IMR-90 (cell line): ENCODE measurements around the gene ZNF366. TPM values are rescaled to one million over a fixed set of nuclear protein-coding genes. Genes with fewer than 3 reads are reported as not detected.

Experiments
- ATAC-seq: fragments of 200-7000 bp; cut with Tn5 transposase; 2 replicates; pipeline ENCODE4 v1.9.1; 2020; ENCODE audit warnings: low read depth, mild to moderate bottlenecking, moderate library complexity
- BruUV-seq: library from RNA; stranded (reverse); fragments of 400-500 nt; replicated peaks from 2 replicates; lab custom pipeline; 2021; lab: Mats Ljungman, UMichigan
- CTCF ChIA-PET: fragments of 300-600 bp; formaldehyde crosslinking; extraction: SDS; loops from one replicate; lab custom pipeline; 2021; ENCODE audit warnings: antibody characterized with exemption; lab: Yijun Ruan, JAX
- POLR2A ChIA-PET: fragments of 300-600 bp; sonication (Branson Sonifier 250); formaldehyde crosslinking; loops from one replicate; lab custom pipeline; 2022; ENCODE audit warnings: antibody characterized with exemption; ENCODE audit not compliant: unreplicated experiment; lab: Charles Lee
- DNase-seq: peaks from one replicate; pipeline ENCODE4 v3.0.0; 2013
- H2AFZ ChIP-seq: replicated peaks from 2 replicates; pipeline ENCODE3; 2013; ENCODE audit warnings: low read length, mild to moderate bottlenecking; ENCODE audit not compliant: poor library complexity
- H2AK5ac ChIP-seq: 2 replicates; pipeline ENCODE4 v1.6.1; 2013; ENCODE audit warnings: low read depth, low read length, inconsistent platforms
- H2AK9ac ChIP-seq: replicated peaks from 2 replicates; pipeline ENCODE3; 2013; ENCODE audit warnings: mild to moderate bottlenecking, low read depth, low read length, moderate library complexity; ENCODE audit not compliant: poor library complexity
- H2BK120ac ChIP-seq: 2 replicates; pipeline ENCODE4 v1.6.1; 2013; ENCODE audit warnings: low read depth, low read length, inconsistent platforms
- H2BK15ac ChIP-seq: 3 replicates; pipeline ENCODE4 v1.6.1; 2013; ENCODE audit warnings: low read depth, low read length, inconsistent platforms
- H2BK20ac ChIP-seq: 2 replicates; pipeline ENCODE4 v1.6.1; 2013; ENCODE audit warnings: low read depth, mild to moderate bottlenecking, inconsistent platforms, low read length, moderate library complexity
- H2BK5ac ChIP-seq: 2 replicates; pipeline ENCODE4 v1.6.1; 2013; ENCODE audit warnings: mild to moderate bottlenecking, low read depth, low read length, inconsistent platforms; ENCODE audit not compliant: poor library complexity, severe bottlenecking
- H3K14ac ChIP-seq: replicated peaks from 2 replicates; pipeline ENCODE4 v1.6.1; 2013; ENCODE audit warnings: low read depth, low read length, inconsistent platforms
- H3K18ac ChIP-seq: 2 replicates; pipeline ENCODE4 v1.6.1; 2013; ENCODE audit warnings: low read depth, low read length, control low read depth
- H3K23ac ChIP-seq: 2 replicates; pipeline ENCODE4 v1.6.1; 2013; ENCODE audit warnings: low read depth, low read length, inconsistent platforms
- H3K27ac ChIP-seq: 2 replicates; pipeline ENCODE4 v1.5.1; 2013; ENCODE audit warnings: mild to moderate bottlenecking, control low read depth, low read length; ENCODE audit not compliant: insufficient read depth
- H3K27me3 ChIP-seq: 2 replicates; pipeline ENCODE4 v1.6.1; 2013; ENCODE audit warnings: low read length; ENCODE audit not compliant: control insufficient read depth, insufficient read depth
- H3K36me3 ChIP-seq: 2 replicates; pipeline ENCODE4 v1.6.1; 2013; ENCODE audit warnings: low read length, mixed read lengths; ENCODE audit not compliant: control insufficient read depth, insufficient read depth
- H3K4ac ChIP-seq: 2 replicates; pipeline ENCODE4 v1.6.1; 2013; ENCODE audit warnings: low read depth, low read length, inconsistent platforms
- H3K4me1 ChIP-seq: 2 replicates; pipeline ENCODE4 v1.6.1; 2013; ENCODE audit warnings: low read length, mixed read lengths; ENCODE audit not compliant: control insufficient read depth, insufficient read depth
- H3K4me2 ChIP-seq: 2 replicates; pipeline ENCODE4 v1.6.1; 2013; ENCODE audit warnings: low read depth, mild to moderate bottlenecking, control low read depth, low read length, moderate library complexity
- H3K4me3 ChIP-seq: 2 replicates; pipeline ENCODE4 v1.5.1; 2013; ENCODE audit warnings: low read depth, mild to moderate bottlenecking, control low read depth, low read length, moderate library complexity; ENCODE audit not compliant: insufficient read depth
- H3K56ac ChIP-seq: 2 replicates; pipeline ENCODE4 v1.6.1; 2013; ENCODE audit warnings: low read length, inconsistent platforms; ENCODE audit not compliant: insufficient read depth; ENCODE audit errors: extremely low read depth
- H3K79me1 ChIP-seq, 2 experiments: 2 replicates each; pipeline ENCODE4 v1.6.1; 2013; ENCODE audit warnings: low read length in 2 of 2, inconsistent platforms in 1 of 2, low read depth in 1 of 2
- H3K9ac ChIP-seq: 2 replicates; pipeline ENCODE4 v1.6.1; 2013; ENCODE audit warnings: low read depth, low read length, control low read depth
- H3K9me1 ChIP-seq: 2 replicates; pipeline ENCODE4 v1.6.1; 2013; ENCODE audit warnings: low read length, inconsistent platforms; ENCODE audit not compliant: insufficient read depth
- H3K9me3 ChIP-seq: 2 replicates; pipeline ENCODE4 v1.6.1; 2013; ENCODE audit warnings: low read length; ENCODE audit not compliant: control insufficient read depth, insufficient read depth
- H4K20me1 ChIP-seq: 2 replicates; pipeline ENCODE4 v1.6.1; 2013; ENCODE audit warnings: low read length, inconsistent platforms; ENCODE audit not compliant: insufficient read depth
- H4K5ac ChIP-seq: 2 replicates; pipeline ENCODE4 v1.6.1; 2013; ENCODE audit warnings: mild to moderate bottlenecking, low read depth, low read length, control low read depth
- H4K8ac ChIP-seq, 2 experiments: 2 replicates each; pipeline ENCODE4 v1.6.1; 2013; ENCODE audit warnings: low read depth in 2 of 2, low read length in 2 of 2, control low read depth in 1 of 2, inconsistent platforms in 1 of 2
- H4K91ac ChIP-seq: 2 replicates; pipeline ENCODE4 v1.6.1; 2013; ENCODE audit warnings: low read depth, low read length, inconsistent platforms; ENCODE audit not compliant: insufficient read depth
- NFE2L2 ChIP-seq: fragments of 150-350 bp; IDR thresholded peaks from 2 replicates; pipeline ENCODE4 v1.6.1; 2016; ENCODE audit warnings: low read depth, mild to moderate bottlenecking, low read length
- RCOR1 ChIP-seq: IDR thresholded peaks from 2 replicates; pipeline ENCODE4 v1.6.1; 2012; ENCODE audit warnings: mild to moderate bottlenecking, low read length, improper control_type of control experiment; ENCODE audit not compliant: insufficient replicate concordance
- USF2 ChIP-seq: fragments of 150-350 bp; IDR thresholded peaks from 2 replicates; pipeline ENCODE4 v1.6.1; 2017; ENCODE audit warnings: mild to moderate bottlenecking, antibody characterized with exemption, low read length, low read depth
- WGBS, 2 experiments: methylation state at CpG; one replicate each; pipeline versions ENCODE4 v1.1.5 to v1.1.7; 2013; ENCODE audit warnings: missing lambda C conversion rate in 2 of 2; ENCODE audit not compliant: insufficient read length in 1 of 2; ENCODE audit errors: extremely low coverage in 2 of 2; 5-methylcytosine and 5-hydroxymethylcytosine counted together
- dilution Hi-C: fragments of 300-500 bp; cut with HindIII; formaldehyde crosslinking; loops from one replicate; pipeline ENCODE4 v1.14.3; 2018; ENCODE audit warnings: low sequenced_read_pairs; ENCODE audit not compliant: unreplicated experiment
- in situ Hi-C: fragments of 300-500 bp; cut with MboI; formaldehyde crosslinking; loops from 3 replicates; pipeline ENCODE4 v1.14.3; 2019; ENCODE audit warnings: low sequenced_read_pairs, inconsistent platforms, mixed read lengths
- intact Hi-C: fragments of 100-400 bp; cut with micrococcal nuclease; formaldehyde crosslinking; loops from 2 replicates; pipeline ENCODE4 v1.10.0; 2022
- polyA plus RNA-seq, 3 experiments: library from polyadenylated mRNA; depleted of rRNA; stranded (reverse); fragments of >200 nt; gene quantifications; 2 replicates each; pipeline ENCODE4 v1.2.3, GENCODE V29; 2012; ENCODE audit warnings: low replicate concordance in 1 of 3
- total RNA-seq: library from RNA; depleted of rRNA; stranded (reverse); fragments of >200 nt; gene quantifications from 2 replicates; pipeline ENCODE4 v1.2.3, GENCODE V29; 2012

ZNF366 gene
- total and polyA plus RNA-seq, 2 of the 4 experiments (the other 2 are of a cell fraction): not detected

GRCh38 chr5:72453246-72453775 is 53.9 kb downstream of the ZNF366 start:
- peak overlapping the region; percentile 81 for H4K5ac ChIP-seq
- H3K9ac ChIP-seq: no peak overlapping the region; the same call in 1 of the 2 replicates
- H2BK120ac ChIP-seq: peak overlapping the region; percentile 94
- H4K91ac ChIP-seq: peak overlapping the region; percentile 83
- peak overlapping the region; percentile 86 for H3K23ac ChIP-seq
- H3K79me1 ChIP-seq: no peaks in the 10 kb centered on the region
- no peaks in the 10 kb centered on the region for H3K27me3 ChIP-seq
- H3K36me3 ChIP-seq: no peaks in the 10 kb centered on the region
- no peaks in the 10 kb centered on the region for H3K9me3 ChIP-seq
- peak overlapping the region; percentile 81 for H2AFZ ChIP-seq
- peak overlapping the region; percentile 52 for H2BK5ac ChIP-seq
- no peak for DNase-seq
- WGBS, 2 experiments: 92% methylated on average over 2 of the region's 4 CpGs; no CpG with 5 or more reads in 1 of the 2 experiments
- no peak overlapping the region; the same call in 1 of the 2 replicates for H3K4me2 ChIP-seq
- dilution Hi-C loops (no loop called here), in situ Hi-C loops (no loop called here), intact Hi-C loops (no loop called here)
- CTCF ChIA-PET: no interaction called here
- H2AK9ac ChIP-seq: peak overlapping the region; percentile 30
- peak overlapping the region; percentile 83 for H3K18ac ChIP-seq
- H3K4ac ChIP-seq: peak overlapping the region; percentile 93
- no TSS peak for BruUV-seq
- TF ChIP-seq NFE2L2: no peak
- no peak for TF ChIP-seq RCOR1
- peak; percentile 21; the same call in 1 of the 2 replicates for TF ChIP-seq USF2
- peak overlapping the region; percentile 91 for H2BK20ac ChIP-seq
- no peak for ATAC-seq
- H3K4me3 ChIP-seq: no peak overlapping the region
- H3K56ac ChIP-seq: peak overlapping the region; percentile 69; the same call in 1 of the 2 replicates
- H3K27ac ChIP-seq: peak overlapping the region; percentile 90; the same call in 1 of the 2 replicates
- peak overlapping the region; percentile 90 for H2AK5ac ChIP-seq
- peak overlapping the region; percentile 54 to 74 for H4K8ac ChIP-seq
- peak overlapping the region; percentile 93 for H3K14ac ChIP-seq
- H2BK15ac ChIP-seq: peak overlapping the region; percentile 95
- POLR2A ChIA-PET: no interaction called here
- H3K9me1 ChIP-seq: peaks cover 15% of the 10 kb centered on the region
- H3K4me1 ChIP-seq: peaks cover 20% of the 10 kb centered on the region
- H4K20me1 ChIP-seq: no peaks in the 10 kb centered on the region
